Endothelial cell of umbilical vein (primary cell): ENCODE measurements around the gene TP53TG5.

Experiments
- EZH2 ChIP-seq: IDR thresholded peaks from 2 replicates; pipeline ENCODE4 v1.6.1; 2012; ENCODE audit warnings: borderline replicate concordance, low read depth, mild to moderate bottlenecking, moderate library complexity, low read length, inconsistent platforms; ENCODE audit not compliant: severe bottlenecking
- MYC ChIP-seq: IDR thresholded peaks from one replicate; pipeline ENCODE4 v1.6.1; 2011; ENCODE audit warnings: mild to moderate bottlenecking, low read depth, low read length
- POLR2A ChIP-seq: IDR thresholded peaks from 2 replicates; pipeline ENCODE4 v1.6.1; 2012; ENCODE audit warnings: low read depth, mild to moderate bottlenecking, control low read depth, low read length
- TF ChIP-seq, protein P1 (sequence below), 2 donors: IDR thresholded peaks; 1 replicate in 1 of 2; 2 replicates in 1 of 2; pipeline ENCODE4 v1.5.1; 2011; ENCODE audit warnings: low read length in 2 of 2, mild to moderate bottlenecking in 2 of 2, moderate library complexity in 2 of 2, control low read depth in 1 of 2, inconsistent platforms in 1 of 2, low read depth in 1 of 2; ENCODE audit not compliant: insufficient read depth in 1 of 2; ENCODE audit errors: extremely low read depth in 1 of 2
- TF ChIP-seq, protein P2 (sequence below): IDR thresholded peaks from 2 replicates; pipeline ENCODE4 v1.6.1; 2011; ENCODE audit not compliant: insufficient read depth, insufficient read length

GRCh38 chr20:45413479-45413878, 35.4 kb upstream of the TP53TG5 start:
- TF ChIP-seq EZH2 (no peak), MYC (no peak), POLR2A (no peak)
- TF ChIP-seq, protein P1, sequence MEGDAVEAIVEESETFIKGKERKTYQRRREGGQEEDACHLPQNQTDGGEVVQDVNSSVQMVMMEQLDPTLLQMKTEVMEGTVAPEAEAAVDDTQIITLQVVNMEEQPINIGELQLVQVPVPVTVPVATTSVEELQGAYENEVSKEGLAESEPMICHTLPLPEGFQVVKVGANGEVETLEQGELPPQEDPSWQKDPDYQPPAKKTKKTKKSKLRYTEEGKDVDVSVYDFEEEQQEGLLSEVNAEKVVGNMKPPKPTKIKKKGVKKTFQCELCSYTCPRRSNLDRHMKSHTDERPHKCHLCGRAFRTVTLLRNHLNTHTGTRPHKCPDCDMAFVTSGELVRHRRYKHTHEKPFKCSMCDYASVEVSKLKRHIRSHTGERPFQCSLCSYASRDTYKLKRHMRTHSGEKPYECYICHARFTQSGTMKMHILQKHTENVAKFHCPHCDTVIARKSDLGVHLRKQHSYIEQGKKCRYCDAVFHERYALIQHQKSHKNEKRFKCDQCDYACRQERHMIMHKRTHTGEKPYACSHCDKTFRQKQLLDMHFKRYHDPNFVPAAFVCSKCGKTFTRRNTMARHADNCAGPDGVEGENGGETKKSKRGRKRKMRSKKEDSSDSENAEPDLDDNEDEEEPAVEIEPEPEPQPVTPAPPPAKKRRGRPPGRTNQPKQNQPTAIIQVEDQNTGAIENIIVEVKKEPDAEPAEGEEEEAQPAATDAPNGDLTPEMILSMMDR (IDR thresholded peaks at IDR 0.05; ENCODE audit: extremely low read depth in 1 of 2, insufficient read depth in 1 of 2, low read depth in 1 of 2, low read length in 2 of 2) = no peak
- TF ChIP-seq, protein P2, sequence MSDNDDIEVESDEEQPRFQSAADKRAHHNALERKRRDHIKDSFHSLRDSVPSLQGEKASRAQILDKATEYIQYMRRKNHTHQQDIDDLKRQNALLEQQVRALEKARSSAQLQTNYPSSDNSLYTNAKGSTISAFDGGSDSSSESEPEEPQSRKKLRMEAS = no peak
